SU-DHL-6 (cell line): ENCODE data around the gene OR6S1.

ENCODE experiments used
- H2AFZ ChIP-seq: fragments of 200-600 bp; sonication (generic); 2 replicates; pipeline ENCODE4 v1.6.1; 2014; ENCODE audit warnings: low read depth, mild to moderate bottlenecking, moderate library complexity, mixed read lengths, antibody characterized with exemption, low read length; ENCODE audit not compliant: severe bottlenecking
- H3F3A ChIP-seq: fragments of 200-600 bp; shearing (Covaris generic); 2 replicates; pipeline ENCODE4 v1.6.0; 2016; ENCODE audit warnings: antibody characterized with exemption, mild to moderate bottlenecking; ENCODE audit not compliant: insufficient read depth
- H3K27ac ChIP-seq: fragments of 200-600 bp; sonication (generic); 2 replicates; pipeline ENCODE4 v1.5.1; 2016; ENCODE audit warnings: low read depth, mild to moderate bottlenecking, low read length, moderate library complexity, mixed read lengths
- H3K27me3 ChIP-seq: fragments of 200-600 bp; sonication (generic), shearing (Covaris generic); 2 replicates; pipeline ENCODE4 v1.6.0; 2014; ENCODE audit warnings: mild to moderate bottlenecking, low read length
- H3K36me3 ChIP-seq: fragments of 200-600 bp; sonication (generic); 2 replicates; pipeline ENCODE4 v1.6.1; 2014; ENCODE audit warnings: mild to moderate bottlenecking, low read length, mixed read lengths
- H3K4me2 ChIP-seq: fragments of 300-600, 200-600 bp; shearing (Covaris generic), sonication (generic); 2 replicates; pipeline ENCODE4 v1.6.0; 2014; ENCODE audit warnings: low read length, low read depth, mild to moderate bottlenecking; ENCODE audit not compliant: poor library complexity, severe bottlenecking
- H3K4me3 ChIP-seq: fragments of 200-600 bp; sonication (generic); 2 replicates; pipeline ENCODE4 v1.5.1; 2014; ENCODE audit warnings: antibody characterized with exemption, low read length, mild to moderate bottlenecking, mixed read lengths; ENCODE audit not compliant: insufficient read depth, poor library complexity, severe bottlenecking
- H3K79me2 ChIP-seq: fragments of 200-600 bp; sonication (generic); 2 replicates; pipeline ENCODE4 v1.6.1; 2014; ENCODE audit warnings: mild to moderate bottlenecking, low read length, moderate library complexity; ENCODE audit not compliant: insufficient read depth
- H3K9ac ChIP-seq: fragments of 200-600 bp; sonication (generic); 2 replicates; pipeline ENCODE4 v1.7.0; 2014; ENCODE audit warnings: mild to moderate bottlenecking, low read length
- H3K9me2 ChIP-seq: fragments of 200-600 bp; sonication (generic); replicated peaks from 2 replicates; pipeline ENCODE4 v1.6.1; 2014; ENCODE audit warnings: low read length; ENCODE audit not compliant: insufficient read depth
- H3K9me3 ChIP-seq: fragments of 200-600 bp; sonication (generic); 2 replicates; pipeline ENCODE4 v1.6.1; 2014; ENCODE audit warnings: low read length, mixed read lengths; ENCODE audit not compliant: insufficient read depth
- H4K20me1 ChIP-seq: fragments of 200-600 bp; sonication (generic); 2 replicates; pipeline ENCODE4 v1.6.1; 2014; ENCODE audit warnings: low read depth, mild to moderate bottlenecking, antibody characterized with exemption, low read length, moderate library complexity, mixed read lengths
- CTCF ChIP-seq: fragments of 200-600 bp; sonication (generic); IDR thresholded peaks from one replicate; pipeline ENCODE4 v1.5.1; 2017; ENCODE audit warnings: antibody characterized with exemption, mild to moderate bottlenecking, low read length, moderate library complexity; ENCODE audit not compliant: insufficient read depth, poor library complexity, severe bottlenecking
- EZH2phosphoT487 ChIP-seq: fragments of 200-600 bp; sonication (generic), shearing (Covaris generic); conservative IDR thresholded peaks from 2 replicates; pipeline ENCODE4 v1.6.1; 2018; ENCODE audit warnings: mild to moderate bottlenecking, antibody characterized with exemption, low read length, moderate library complexity, mixed read lengths

OR6S1 gene

DNA sequence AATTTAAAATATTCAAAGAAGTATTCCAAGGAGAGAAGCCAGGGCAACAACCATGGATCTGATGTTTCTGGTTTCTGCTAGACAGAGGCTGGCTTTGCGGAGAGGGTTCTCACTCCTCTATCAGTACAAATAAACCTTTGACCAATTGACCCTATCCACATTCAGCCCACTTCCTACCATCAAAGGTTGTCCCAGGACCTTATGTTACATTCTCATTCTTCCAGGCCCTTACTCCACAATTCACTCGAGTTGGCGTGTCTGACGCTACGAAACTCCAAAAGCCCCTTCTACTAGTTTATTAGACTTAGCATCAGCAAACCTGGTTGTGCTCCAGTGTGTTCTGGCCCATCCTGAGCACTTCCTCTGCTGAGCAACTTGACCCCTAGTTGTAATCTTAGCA, 25.5 kb downstream of the OR6S1 start:
- no peaks in the 10 kb centered on the region for H4K20me1 ChIP-seq
- no peak overlapping the region for H2AFZ ChIP-seq
- TF ChIP-seq EZH2phosphoT487 (no peak), CTCF (no peak)
- no peaks in the 10 kb centered on the region for H3K36me3 ChIP-seq
- no peaks in the 10 kb centered on the region for H3K79me2 ChIP-seq
- peaks cover 25% of the 10 kb centered on the region; the same call in 1 of the 2 replicates for H3F3A ChIP-seq
- H3K27me3 ChIP-seq: no peaks in the 10 kb centered on the region
- no peak overlapping the region for H3K9ac ChIP-seq
- H3K4me2 ChIP-seq: no peak overlapping the region
- H3K9me2 ChIP-seq: no peaks in the 10 kb centered on the region
- no peaks in the 10 kb centered on the region for H3K9me3 ChIP-seq
- no peak overlapping the region for H3K27ac ChIP-seq
- no peak overlapping the region for H3K4me3 ChIP-seq

DNA sequence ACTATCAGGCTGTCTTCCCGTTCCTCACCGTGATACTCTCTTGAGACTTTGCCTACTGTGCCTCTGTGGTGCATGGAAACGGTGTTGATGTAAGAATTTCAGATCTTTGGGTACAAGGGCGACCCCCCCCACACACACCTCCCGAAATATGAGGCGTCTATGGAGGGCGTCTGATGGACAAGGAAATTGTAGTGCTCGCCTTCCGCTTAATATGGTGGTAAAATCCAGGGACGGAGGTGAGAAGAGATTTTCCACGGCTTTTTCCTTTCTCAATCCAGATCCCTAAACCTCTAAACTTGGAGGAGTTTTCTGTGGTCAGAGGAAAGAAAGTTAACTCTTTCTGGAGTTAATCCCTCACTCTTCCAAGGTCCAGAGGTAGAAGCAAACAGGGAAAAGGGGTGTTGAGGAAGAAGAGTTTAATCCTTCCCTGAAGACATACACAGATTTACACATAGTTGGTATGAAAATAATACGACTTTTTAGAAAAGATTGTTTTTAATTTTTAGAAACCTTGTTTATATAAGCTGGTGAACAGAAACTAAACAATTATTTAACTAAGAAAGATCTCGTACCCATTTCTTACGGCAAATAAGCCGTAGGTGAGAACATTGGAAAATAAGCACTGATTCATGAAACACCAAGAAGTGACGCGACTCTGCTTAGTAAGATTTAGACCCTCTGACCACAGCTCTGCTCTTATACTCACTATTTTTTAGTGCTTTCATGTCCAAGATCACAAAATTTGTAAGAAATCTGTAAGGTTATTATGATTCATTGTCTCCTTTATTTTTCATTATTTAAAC, 27.3 kb downstream of the OR6S1 start:
- no peak overlapping the region for H3K4me3 ChIP-seq
- peaks cover 25% of the 10 kb centered on the region; the same call in 1 of the 2 replicates for H3F3A ChIP-seq
- no peaks in the 10 kb centered on the region for H3K9me3 ChIP-seq
- TF ChIP-seq CTCF (no peak), EZH2phosphoT487 (no peak)
- H3K4me2 ChIP-seq: peak overlapping the region; percentile 53
- H3K27me3 ChIP-seq: no peaks in the 10 kb centered on the region
- no peak overlapping the region for H2AFZ ChIP-seq
- H3K36me3 ChIP-seq: no peaks in the 10 kb centered on the region
- no peaks in the 10 kb centered on the region for H3K79me2 ChIP-seq
- no peak overlapping the region for H3K27ac ChIP-seq
- H4K20me1 ChIP-seq: no peaks in the 10 kb centered on the region
- no peak overlapping the region for H3K9ac ChIP-seq
- H3K9me2 ChIP-seq: no peaks in the 10 kb centered on the region

DNA sequence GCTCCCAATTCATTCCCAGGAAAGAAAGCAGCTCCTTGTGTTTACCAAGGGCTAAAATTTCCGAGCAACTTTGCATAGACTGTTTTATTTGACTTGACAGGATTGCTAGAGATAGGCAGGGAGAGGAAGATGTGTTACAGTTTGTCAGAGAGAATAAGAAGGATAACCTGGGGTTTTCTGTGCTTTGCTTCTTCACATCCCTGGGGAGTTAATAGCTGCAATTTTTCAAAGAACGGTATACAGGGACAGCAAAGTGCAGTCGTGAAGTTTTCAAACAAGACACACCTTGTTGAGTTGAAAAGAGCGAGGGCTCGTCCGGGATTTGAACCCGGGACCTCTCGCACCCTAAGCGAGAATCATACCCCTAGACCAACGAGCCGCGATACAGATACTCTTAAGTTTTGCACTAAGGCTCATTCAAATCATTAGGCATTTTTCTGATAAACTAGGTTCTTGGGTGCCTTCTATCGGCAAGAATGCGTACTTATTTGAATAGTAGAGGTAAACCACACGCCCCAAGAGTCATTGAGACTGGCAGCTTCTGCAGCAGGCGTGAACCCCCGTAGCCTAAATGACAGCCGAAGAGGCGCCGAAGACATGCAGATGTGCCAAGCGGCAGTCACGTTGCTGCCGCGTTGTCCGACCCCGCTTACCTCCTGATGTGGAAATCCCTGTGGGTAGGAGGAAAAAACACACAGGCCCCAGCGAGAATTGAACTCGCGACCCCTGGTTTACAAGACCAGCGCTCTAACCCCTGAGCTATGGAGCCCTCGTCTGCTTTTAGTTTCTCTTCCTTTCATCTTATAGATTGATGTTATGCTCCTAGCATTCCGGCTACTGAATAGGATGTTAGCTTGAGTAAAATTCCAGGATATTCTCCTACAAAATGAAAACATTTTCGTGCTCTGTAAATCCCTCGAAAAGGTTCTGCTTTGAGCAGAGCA, 28.1 kb downstream of the OR6S1 start:
- no peaks in the 10 kb centered on the region for H3K9me3 ChIP-seq
- no peaks in the 10 kb centered on the region for H4K20me1 ChIP-seq
- no peak overlapping the region for H2AFZ ChIP-seq
- no peak for TF ChIP-seq EZH2phosphoT487
- TF ChIP-seq CTCF: peak; percentile 42
- no peaks in the 10 kb centered on the region for H3K9me2 ChIP-seq
- no peaks in the 10 kb centered on the region for H3K27me3 ChIP-seq
- H3K9ac ChIP-seq: no peak overlapping the region
- no peaks in the 10 kb centered on the region for H3K79me2 ChIP-seq
- no peaks in the 10 kb centered on the region for H3K36me3 ChIP-seq
- H3K27ac ChIP-seq: no peak overlapping the region
- H3F3A ChIP-seq: peaks cover 25% of the 10 kb centered on the region; the same call in 1 of the 2 replicates
- H3K4me2 ChIP-seq: peak overlapping the region; percentile 53
- peak overlapping the region; percentile 2 for H3K4me3 ChIP-seq
